HCT116 (cell line): ENCODE results near the gene C2orf68. TPM values are rescaled to one million over a fixed set of nuclear protein-coding genes. Genes with fewer than 3 reads are reported as not detected.
"Not testable (repeated sequence)": the region's sequence is repeated elsewhere in the genome, so short reads cannot be mapped to it uniquely, and the experiment has no call there.

ENCODE experiments used
- ATAC-seq: fragments of 200-7000 bp; cut with Tn5 transposase; 2 replicates; pipeline ENCODE4 v1.9.1; 2020; ENCODE audit warnings: mild to moderate bottlenecking, moderate library complexity
- BruUV-seq: library from RNA; stranded (reverse); fragments of 400-500 nt; replicated peaks from 2 replicates; lab custom pipeline; 2021; lab: Mats Ljungman, UMichigan
- CTCF ChIA-PET: fragments of 300-600 bp; sonication (Branson Sonifier 250); formaldehyde crosslinking; loops from one replicate; lab custom pipeline; 2021; ENCODE audit warnings: antibody characterized with exemption; lab: Charles Lee
- POLR2A ChIA-PET: fragments of 300-600, 350-600 bp; sonication (Branson Sonifier 250); formaldehyde crosslinking; loops from one replicate; lab custom pipeline; 2021; ENCODE audit warnings: antibody characterized with exemption; lab: Charles Lee
- RAD21 ChIA-PET, 2 experiments: fragments of 300-600 bp; sonication (Branson Sonifier 250); formaldehyde crosslinking; loops; one replicate each; lab custom pipeline; 2023; ENCODE audit warnings: low total read pairs in 2 of 2; ENCODE audit not compliant: uncharacterized antibody in 2 of 2, unreplicated experiment in 2 of 2, low non-redundant PET in 1 of 2; lab: Charles Lee
- DNase-seq: peaks from one replicate; pipeline ENCODE4 v3.0.0-alpha.2; 2010; ENCODE audit warnings: low read depth, low spot score
- H2AFZ ChIP-seq: fragments of 200-600 bp; shearing (Covaris generic), sonication (generic); 2 replicates; pipeline ENCODE4 v1.6.1; 2017; ENCODE audit warnings: low read depth, mixed run types, mixed read lengths, antibody characterized with exemption, low read length; ENCODE audit not compliant: poor library complexity, severe bottlenecking
- H3K27ac ChIP-seq: 2 replicates; pipeline ENCODE4 v1.5.1; 2012; ENCODE audit warnings: low read depth, low read length
- H3K27me3 ChIP-seq: fragments of 200-600 bp; sonication (generic); 2 replicates; pipeline ENCODE4 v1.6.1; 2016; ENCODE audit warnings: mixed run types, low read length, mixed read lengths; ENCODE audit not compliant: insufficient read depth
- H3K36me3 ChIP-seq, 2 experiments: fragments of 200-500 bp in 1 of 2; fragments of 200-600 bp in 1 of 2; sonication (Bioruptor generic) in 1 of 2; sonication (generic) in 1 of 2; 2 replicates each; pipeline versions ENCODE4 v1.5.1 to v1.6.1; 2014 to 2016; ENCODE audit warnings: low read length in 2 of 2, inconsistent platforms in 1 of 2, mixed read lengths in 1 of 2, mixed run types in 1 of 2; ENCODE audit not compliant: insufficient read depth in 2 of 2, control insufficient read depth in 1 of 2
- H3K4me1 ChIP-seq, 2 experiments: fragments of 200-600 bp in 1 of 2; sonication (generic) in 1 of 2; 2 replicates each; pipeline versions ENCODE4 v1.5.1 to v1.6.1; 2012 to 2017; ENCODE audit warnings: low read length in 2 of 2, inconsistent platforms in 1 of 2, mild to moderate bottlenecking in 1 of 2, mixed read lengths in 1 of 2, mixed run types in 1 of 2, moderate library complexity in 1 of 2; ENCODE audit not compliant: insufficient read depth in 2 of 2, control insufficient read depth in 1 of 2
- H3K4me2 ChIP-seq: fragments of 200-600 bp; sonication (generic); 2 replicates; pipeline ENCODE4 v1.6.1; 2017; ENCODE audit warnings: mixed run types, low read length, mixed read lengths
- H3K4me3 ChIP-seq, 2 experiments: fragments of 200-600 bp in 1 of 2; sonication (generic) in 1 of 2; replicated peaks in 1 of 2; 2 replicates each; pipeline ENCODE4 v1.5.1; 2011 to 2016; ENCODE audit warnings: low read length in 2 of 2, control low read depth in 1 of 2, low read depth in 1 of 2, mild to moderate bottlenecking in 1 of 2, mixed read lengths in 1 of 2, mixed run types in 1 of 2
- H3K79me2 ChIP-seq: fragments of 200-600 bp; sonication (generic); 2 replicates; pipeline ENCODE4 v1.6.1; 2017; ENCODE audit warnings: mild to moderate bottlenecking, mixed run types, low read length, moderate library complexity, mixed read lengths; ENCODE audit not compliant: insufficient read depth
- H3K9ac ChIP-seq: fragments of 200-600 bp; sonication (generic); 2 replicates; pipeline ENCODE4 v1.6.1; 2016; ENCODE audit warnings: low read length, mixed read lengths
- H3K9me2 ChIP-seq: fragments of 200-600 bp; sonication (generic), shearing (Covaris generic); 2 replicates; pipeline ENCODE4 v1.6.1; 2017; ENCODE audit warnings: mixed run types, mild to moderate bottlenecking, moderate library complexity; ENCODE audit not compliant: insufficient read depth
- H3K9me3 ChIP-seq, 2 experiments: fragments of 200-500 bp in 1 of 2; fragments of 200-600 bp in 1 of 2; sonication (Bioruptor generic) in 1 of 2; sonication (generic) in 1 of 2; 2 replicates each; pipeline ENCODE4 v1.6.1; 2014 to 2017; ENCODE audit warnings: low read length in 2 of 2, mixed read lengths in 2 of 2, inconsistent platforms in 1 of 2, low read depth in 1 of 2, mild to moderate bottlenecking in 1 of 2, mixed run types in 1 of 2, moderate library complexity in 1 of 2; ENCODE audit not compliant: control insufficient read depth in 1 of 2, insufficient read depth in 1 of 2
- H4K20me1 ChIP-seq: fragments of 200-600 bp; sonication (generic), shearing (Covaris generic); 2 replicates; pipeline ENCODE4 v1.6.1; 2017; ENCODE audit warnings: mixed run types, mild to moderate bottlenecking, moderate library complexity; ENCODE audit not compliant: insufficient read depth
- CBX3 ChIP-seq: IDR thresholded peaks from 2 replicates; pipeline ENCODE4 v1.6.1; 2012; ENCODE audit warnings: low read depth
- CEBPB ChIP-seq: IDR thresholded peaks from 2 replicates; pipeline ENCODE4 v1.6.1; 2012; ENCODE audit warnings: low read depth
- CTCF ChIP-seq, 3 experiments: fragments of 200-600 bp in 1 of 3; sonication (generic) in 1 of 3; IDR thresholded peaks in 2 of 3; conservative IDR thresholded peaks in 1 of 3; 2 replicates each; pipeline ENCODE4 v1.5.1; 2012 to 2017; ENCODE audit warnings: low read depth in 2 of 3, low read length in 2 of 3, antibody characterized with exemption in 1 of 3, borderline replicate concordance in 1 of 3, control low read depth in 1 of 3, mild to moderate bottlenecking in 1 of 3, mixed read lengths in 1 of 3, mixed run types in 1 of 3, moderate library complexity in 1 of 3; ENCODE audit not compliant: insufficient read depth in 1 of 3
- EGR1 ChIP-seq: IDR thresholded peaks from 2 replicates; pipeline ENCODE4 v1.6.1; 2012; ENCODE audit warnings: low read depth
- ELF1 ChIP-seq: IDR thresholded peaks from 2 replicates; pipeline ENCODE4 v1.6.1; 2012; ENCODE audit warnings: low read depth, borderline replicate concordance
- EZH2phosphoT487 ChIP-seq: fragments of 200-600 bp; IDR thresholded peaks from 2 replicates; pipeline ENCODE4 v1.6.1; 2018; ENCODE audit warnings: antibody characterized with exemption, borderline replicate concordance
- FOSL1 ChIP-seq: IDR thresholded peaks from 2 replicates; pipeline ENCODE4 v1.6.1; 2012; ENCODE audit warnings: low read depth
- JUND ChIP-seq: IDR thresholded peaks from 2 replicates; pipeline ENCODE4 v1.6.1; 2012
- POLR2A ChIP-seq: IDR thresholded peaks from 2 replicates; pipeline ENCODE4 v1.7.0; 2011; ENCODE audit warnings: borderline replicate concordance; ENCODE audit not compliant: insufficient read depth, insufficient read length; ENCODE audit errors: extremely low read depth
- POLR2AphosphoS5 ChIP-seq: IDR thresholded peaks from 2 replicates; pipeline ENCODE4 v1.6.1; 2011; ENCODE audit warnings: mild to moderate bottlenecking, low read depth, low read length, moderate library complexity
- REST ChIP-seq: IDR thresholded peaks from 2 replicates; pipeline ENCODE4 v1.6.1; 2012; ENCODE audit warnings: low read depth
- SP1 ChIP-seq: IDR thresholded peaks from 2 replicates; pipeline ENCODE4 v1.6.1; 2012; ENCODE audit warnings: low read depth
- intact Hi-C: fragments of 100-400 bp; cut with micrococcal nuclease; formaldehyde crosslinking; loops from 2 replicates; pipeline ENCODE4 v1.10.0; 2022
- total RNA-seq: library from RNA; stranded (reverse); gene quantifications from one replicate; pipeline ENCODE4 v1.2.1, GENCODE V29; 2021; ENCODE audit not compliant: unreplicated experiment
- TF ChIP-seq, protein P1 (sequence below): IDR thresholded peaks from 2 replicates; pipeline ENCODE4 v1.6.1; 2012

C2orf68 gene
- total RNA-seq, 1 experiment from 2014 or later, result 21.8 TPM

- POLR2A ChIA-PET, result no interaction called here
- no peak overlapping the region for H3K27ac ChIP-seq
- H3K4me2 ChIP-seq, result no peak overlapping the region
- TF ChIP-seq CBX3, result no peak
- TF ChIP-seq, protein P1, sequence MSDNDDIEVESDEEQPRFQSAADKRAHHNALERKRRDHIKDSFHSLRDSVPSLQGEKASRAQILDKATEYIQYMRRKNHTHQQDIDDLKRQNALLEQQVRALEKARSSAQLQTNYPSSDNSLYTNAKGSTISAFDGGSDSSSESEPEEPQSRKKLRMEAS, result no peak
- TF ChIP-seq EGR1, result no peak
- TF ChIP-seq EZH2phosphoT487, result no peak
- no peak for TF ChIP-seq CEBPB
- no peak for TF ChIP-seq FOSL1
- no peak for TF ChIP-seq REST
- TF ChIP-seq SP1, result no peak
- no peak for TF ChIP-seq POLR2A
- TF ChIP-seq ELF1, result no peak
- TF ChIP-seq JUND, result no peak
- no peak for TF ChIP-seq POLR2AphosphoS5
- TF ChIP-seq CTCF (IDR thresholded peaks at IDR 0.05 in 2 of 3, conservative IDR thresholded peaks at IDR 0.05 in 1 of 3; ENCODE audit: borderline replicate concordance in 1 of 3, insufficient read depth in 1 of 3, low read depth in 2 of 3, low read length in 2 of 3), result no peak
- no peak overlapping the region for H3K9ac ChIP-seq
- CTCF ChIA-PET, result no interaction called here
- peaks cover 0 to 5% of the 10 kb centered on the region in 2 experiments; a peak in 3 of 4 replicates for H3K36me3 ChIP-seq
- H3K4me1 ChIP-seq, result peaks cover 0 to 15% of the 10 kb centered on the region in 2 experiments; a peak in 2 of 4 replicates
- H2AFZ ChIP-seq, result no peak overlapping the region
- RAD21 ChIA-PET, result no interaction called here
- DNase-seq, result no peak
- no peaks in the 10 kb centered on the region for H4K20me1 ChIP-seq
- BruUV-seq, result no TSS peak
- no peaks in the 10 kb centered on the region for H3K79me2 ChIP-seq
- ATAC-seq, result no peak
- no peak overlapping the region for H3K4me3 ChIP-seq
- H3K27me3 ChIP-seq, result no peaks in the 10 kb centered on the region
- intact Hi-C loops, result no loop called here
- H3K9me3 ChIP-seq, result no peaks in the 10 kb centered on the region
- H3K9me2 ChIP-seq, result no peaks in the 10 kb centered on the region
Observed at GRCh38 chr2:85660725-85661124, 48.9 kb upstream of the C2orf68 start.

DNA sequence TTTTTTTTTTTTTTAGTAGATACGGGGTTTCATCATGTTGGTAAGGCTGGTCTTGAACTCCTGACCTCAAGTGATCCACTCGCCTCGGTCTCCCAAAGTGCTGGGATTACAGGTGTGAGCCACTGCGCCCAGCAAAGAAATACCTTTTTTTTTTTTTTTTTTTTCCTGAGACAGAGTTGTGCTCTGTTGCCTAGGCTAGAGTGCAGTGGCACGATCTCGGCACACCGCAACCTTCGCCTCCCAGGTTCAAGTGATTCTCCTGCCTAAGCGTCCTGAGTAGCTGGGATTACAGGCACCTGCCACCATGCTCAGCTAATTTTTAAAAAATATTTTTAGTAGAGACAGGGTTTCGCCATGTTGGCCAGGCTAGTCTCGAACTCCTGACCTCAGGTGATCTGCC, 48.4 kb upstream of the C2orf68 start:
- peaks cover 0 to 15% of the 10 kb centered on the region in 2 experiments; a peak in 2 of 4 replicates for H3K4me1 ChIP-seq
- H3K27ac ChIP-seq, BruUV-seq, H3K9ac ChIP-seq, H3K27me3 ChIP-seq, H3K79me2 ChIP-seq, CTCF ChIA-PET, POLR2A ChIA-PET, H3K9me3 ChIP-seq, intact Hi-C loops, H3K4me2 ChIP-seq, ATAC-seq, H2AFZ ChIP-seq, H3K36me3 ChIP-seq, DNase-seq, RAD21 ChIA-PET, H3K9me2 ChIP-seq, H3K4me3 ChIP-seq, H4K20me1 ChIP-seq: not testable (repeated sequence)
